22Rv1 (cell line): ENCODE results near the gene NFASC.

Experiments used
- H3K27ac ChIP-seq: fragments of 450-650 bp; 2 replicates; pipeline ENCODE4 v1.5.1; 2017
- CTCF ChIP-seq: fragments of 450-650 bp; IDR thresholded peaks from 2 replicates; pipeline ENCODE4 v1.5.1; 2017; ENCODE audit warnings: mild to moderate bottlenecking
- ZFX ChIP-seq: fragments of 450-650 bp; IDR thresholded peaks from 2 replicates; pipeline ENCODE4 v1.6.1; 2017; ENCODE audit warnings: antibody characterized with exemption, borderline replicate concordance

NFASC gene

DNA sequence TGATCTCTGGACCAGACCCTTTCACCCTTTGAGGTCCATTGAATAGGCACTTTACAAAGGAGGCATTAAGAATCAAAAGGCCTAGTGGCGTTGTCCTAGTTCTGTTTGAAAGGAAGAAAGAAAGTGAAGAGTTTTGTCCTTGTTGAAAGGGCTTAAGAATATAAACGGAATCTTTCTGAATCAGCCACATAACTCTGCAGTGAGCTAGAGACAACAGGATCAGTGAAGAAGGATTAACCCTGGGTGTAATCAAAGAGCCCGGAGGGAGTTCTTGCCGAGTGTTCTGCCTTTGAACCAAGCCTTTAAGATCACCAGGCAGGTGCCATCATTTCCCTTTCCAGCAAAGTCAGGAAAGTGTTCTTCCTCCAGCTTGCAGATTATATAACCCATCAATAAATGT is 117.5 kb downstream of the NFASC start:
- no peak for TF ChIP-seq CTCF
- no peak for TF ChIP-seq ZFX
- H3K27ac ChIP-seq, result no peak overlapping the region

DNA sequence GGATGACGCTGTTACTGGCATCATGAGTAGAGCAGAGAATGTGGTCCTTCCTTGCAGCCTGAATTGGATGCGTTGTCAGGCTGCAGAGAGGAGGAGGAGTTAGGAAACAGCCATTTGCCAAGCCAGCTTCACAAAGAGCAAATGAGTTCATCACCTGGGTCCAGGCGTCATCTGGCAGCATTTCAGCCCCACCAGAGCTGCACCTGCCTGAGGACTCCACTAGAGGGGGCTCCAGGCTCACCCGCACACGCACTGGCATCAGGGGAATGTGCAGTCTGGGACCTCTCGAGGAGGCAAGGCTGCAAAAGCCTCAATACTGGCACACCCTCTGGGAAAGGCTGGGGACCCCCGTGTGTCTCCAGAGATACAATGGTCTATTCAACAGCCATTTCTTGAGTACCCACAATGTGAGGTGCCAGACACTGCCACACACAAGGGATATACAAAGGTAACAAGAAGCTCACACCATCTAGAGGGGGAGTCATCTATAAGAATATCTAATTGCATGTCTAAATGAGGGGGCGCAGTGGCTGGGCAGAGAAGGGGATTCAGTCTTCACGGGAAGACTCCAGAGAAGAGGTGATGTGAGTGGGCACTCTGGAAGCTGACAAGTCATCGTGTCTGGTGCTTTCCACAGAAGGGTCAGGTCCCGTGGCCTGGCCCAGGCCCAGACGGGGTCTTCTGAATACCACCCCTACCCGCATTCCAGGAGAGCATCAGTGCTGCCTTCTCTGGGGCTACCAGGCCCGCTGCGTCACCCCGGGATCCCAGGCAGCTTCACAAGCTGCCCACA is 118.8 kb downstream of the NFASC start:
- no peak overlapping the region for H3K27ac ChIP-seq
- TF ChIP-seq ZFX (no peak), CTCF (peak; percentile 100)

GRCh38 chr1:204990059-204990664 is 119.5 kb downstream of the NFASC start:
- no peak for TF ChIP-seq ZFX
- TF ChIP-seq CTCF, result no peak
- H3K27ac ChIP-seq, result no peak overlapping the region

DNA sequence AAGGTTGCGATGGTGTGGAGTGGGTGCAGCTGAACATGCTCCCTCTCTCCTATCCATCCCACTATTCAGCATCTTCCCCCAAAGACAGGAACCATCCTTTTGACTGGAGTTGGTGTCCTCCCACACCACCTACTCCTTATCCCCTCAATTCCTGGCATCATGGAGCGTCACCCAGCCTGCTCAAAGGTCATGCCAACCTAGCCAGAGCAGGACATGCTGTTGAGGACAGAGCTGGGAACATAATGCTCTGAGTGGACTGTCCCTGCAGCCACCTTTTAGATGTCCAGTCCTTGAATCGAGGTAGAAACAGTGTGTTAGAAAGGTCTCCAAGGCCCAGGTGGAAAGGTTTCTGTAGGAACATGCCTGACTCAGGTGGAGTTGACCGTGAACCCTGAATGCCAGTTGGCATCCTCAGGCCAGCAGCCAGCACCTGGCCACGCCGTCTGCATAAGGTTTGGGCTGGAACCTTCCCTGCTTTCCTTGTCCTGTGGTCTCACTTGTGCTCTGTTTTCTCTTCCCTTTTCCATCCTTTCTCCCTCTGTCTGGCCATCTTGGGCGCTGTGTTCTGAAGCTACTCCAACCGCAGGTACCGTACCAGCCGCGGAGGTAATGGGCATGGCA is 120.2 kb downstream of the NFASC start:
- TF ChIP-seq CTCF (no peak), ZFX (no peak)
- no peak overlapping the region for H3K27ac ChIP-seq

DNA sequence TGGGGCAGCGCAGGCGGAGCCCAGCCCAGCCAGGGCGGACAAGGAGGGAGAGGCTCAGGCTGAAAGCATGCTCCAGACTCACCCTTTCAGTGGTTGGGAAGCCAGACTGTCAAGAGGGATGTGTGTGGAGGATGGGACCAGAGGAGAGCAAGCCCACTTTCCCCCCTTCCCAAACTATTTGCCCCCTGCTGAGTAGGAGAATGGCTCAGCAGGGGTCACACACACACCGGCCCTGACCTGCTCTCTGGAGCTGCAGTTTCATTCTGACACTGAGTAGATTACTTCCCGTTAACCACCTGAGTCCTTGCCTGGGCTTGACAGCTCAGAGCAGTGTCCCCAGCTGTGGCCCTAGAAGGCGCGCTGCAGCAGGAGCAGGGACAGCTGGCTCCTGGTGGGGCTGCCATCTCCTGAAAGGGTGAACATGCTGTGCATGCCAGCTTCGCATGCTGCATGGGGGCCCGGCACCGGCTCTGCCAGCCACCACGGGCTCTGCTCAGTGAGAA is 120.7 kb downstream of the NFASC start:
- TF ChIP-seq ZFX (no peak), CTCF (no peak)
- no peak overlapping the region for H3K27ac ChIP-seq

DNA sequence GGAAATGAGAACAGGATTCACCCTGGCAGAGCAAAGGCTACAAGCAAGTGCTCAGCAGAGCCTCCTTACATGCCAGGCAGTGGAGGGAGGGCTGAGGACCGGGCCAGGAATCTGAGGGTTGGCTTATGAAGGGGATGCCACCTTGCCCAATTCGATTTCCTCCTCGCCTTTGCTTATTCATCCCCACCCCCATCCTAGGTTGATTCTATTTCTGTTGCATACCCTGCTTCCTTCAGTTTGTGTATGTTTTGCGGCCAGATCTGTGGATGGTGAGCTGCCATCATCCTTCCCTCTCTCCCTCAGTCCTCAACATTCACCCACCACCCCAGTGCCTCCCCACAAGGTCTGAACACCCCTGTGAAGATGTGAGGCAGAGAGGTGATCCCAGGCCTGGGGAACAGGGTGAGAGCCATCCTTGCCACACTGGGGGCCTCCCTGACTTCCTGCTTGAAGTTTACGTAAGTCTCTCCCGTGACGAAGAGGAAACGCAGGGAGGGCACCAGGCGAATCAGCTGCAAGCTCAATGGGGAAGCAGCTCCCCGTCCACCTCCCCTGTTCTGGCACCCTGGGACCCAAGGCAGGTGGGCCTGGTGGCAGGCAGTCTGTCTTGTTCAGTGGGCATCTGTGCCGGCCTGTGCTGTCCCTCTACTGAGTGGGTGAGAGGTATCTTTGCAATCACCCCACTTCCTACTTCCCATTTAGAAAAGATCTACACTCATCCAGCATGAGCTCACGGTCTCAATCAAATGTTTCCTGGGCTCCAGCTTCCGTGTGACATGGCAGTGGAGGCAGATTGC is 121.7 kb downstream of the NFASC start:
- no peak for TF ChIP-seq ZFX
- TF ChIP-seq CTCF, result no peak

More for the DNA sequence above, 121.7 kb downstream of the NFASC start:
- H3K27ac ChIP-seq, result no peak overlapping the region
